Measurements from ENCODE around the gene INAFM2.

DNA sequence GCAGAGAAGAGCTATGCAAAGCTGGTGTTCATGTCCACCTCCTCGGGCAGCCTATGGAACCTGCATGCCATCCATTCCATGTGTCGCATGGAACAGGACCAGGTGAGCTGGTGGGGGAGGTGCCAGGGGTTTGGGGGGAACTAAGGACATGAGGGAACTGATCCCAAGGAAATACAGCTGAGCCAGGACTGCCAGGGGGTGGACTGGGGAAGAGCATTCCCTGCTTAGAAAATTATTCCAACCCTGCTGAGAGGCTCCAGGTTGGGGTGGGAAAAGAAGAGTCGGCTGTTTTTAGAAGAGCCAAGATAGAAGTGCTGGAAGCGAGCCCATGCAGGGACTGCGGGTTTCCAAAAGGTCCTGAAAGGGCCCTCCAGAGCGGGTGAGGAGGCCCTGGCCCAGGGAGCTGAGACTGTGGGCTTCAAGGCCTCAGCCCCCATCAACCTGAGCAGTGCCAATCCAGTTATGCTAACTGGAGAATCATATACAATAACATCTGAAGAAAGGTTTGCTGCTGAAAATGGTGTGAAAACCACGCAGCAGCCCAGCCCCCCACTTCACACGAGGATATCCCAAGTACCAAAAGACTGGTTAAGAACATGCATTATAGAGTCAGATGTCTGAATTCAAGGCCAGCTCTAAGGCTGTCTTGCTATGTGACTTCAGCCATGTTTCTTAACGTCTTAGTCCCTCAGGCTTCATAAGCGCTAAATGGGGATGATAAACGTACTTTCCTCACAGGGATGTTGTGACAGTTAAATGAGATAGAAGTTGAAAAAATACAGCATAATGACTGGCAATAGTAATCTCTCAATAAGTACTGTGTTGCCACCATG, 42.3 kb downstream of the INAFM2 start:
- TF ChIP-seq POLR2AphosphoS5 (IDR thresholded peaks at IDR 0.05; ENCODE audit: low read depth, low read length) (no peak), SIN3A (IDR thresholded peaks at IDR 0.05; ENCODE audit: borderline replicate concordance, insufficient read depth, low read length) (no peak), TAF1 (IDR thresholded peaks at IDR 0.05; ENCODE audit: borderline replicate concordance, insufficient read depth, low read length) (no peak)
- TF ChIP-seq, protein P1, sequence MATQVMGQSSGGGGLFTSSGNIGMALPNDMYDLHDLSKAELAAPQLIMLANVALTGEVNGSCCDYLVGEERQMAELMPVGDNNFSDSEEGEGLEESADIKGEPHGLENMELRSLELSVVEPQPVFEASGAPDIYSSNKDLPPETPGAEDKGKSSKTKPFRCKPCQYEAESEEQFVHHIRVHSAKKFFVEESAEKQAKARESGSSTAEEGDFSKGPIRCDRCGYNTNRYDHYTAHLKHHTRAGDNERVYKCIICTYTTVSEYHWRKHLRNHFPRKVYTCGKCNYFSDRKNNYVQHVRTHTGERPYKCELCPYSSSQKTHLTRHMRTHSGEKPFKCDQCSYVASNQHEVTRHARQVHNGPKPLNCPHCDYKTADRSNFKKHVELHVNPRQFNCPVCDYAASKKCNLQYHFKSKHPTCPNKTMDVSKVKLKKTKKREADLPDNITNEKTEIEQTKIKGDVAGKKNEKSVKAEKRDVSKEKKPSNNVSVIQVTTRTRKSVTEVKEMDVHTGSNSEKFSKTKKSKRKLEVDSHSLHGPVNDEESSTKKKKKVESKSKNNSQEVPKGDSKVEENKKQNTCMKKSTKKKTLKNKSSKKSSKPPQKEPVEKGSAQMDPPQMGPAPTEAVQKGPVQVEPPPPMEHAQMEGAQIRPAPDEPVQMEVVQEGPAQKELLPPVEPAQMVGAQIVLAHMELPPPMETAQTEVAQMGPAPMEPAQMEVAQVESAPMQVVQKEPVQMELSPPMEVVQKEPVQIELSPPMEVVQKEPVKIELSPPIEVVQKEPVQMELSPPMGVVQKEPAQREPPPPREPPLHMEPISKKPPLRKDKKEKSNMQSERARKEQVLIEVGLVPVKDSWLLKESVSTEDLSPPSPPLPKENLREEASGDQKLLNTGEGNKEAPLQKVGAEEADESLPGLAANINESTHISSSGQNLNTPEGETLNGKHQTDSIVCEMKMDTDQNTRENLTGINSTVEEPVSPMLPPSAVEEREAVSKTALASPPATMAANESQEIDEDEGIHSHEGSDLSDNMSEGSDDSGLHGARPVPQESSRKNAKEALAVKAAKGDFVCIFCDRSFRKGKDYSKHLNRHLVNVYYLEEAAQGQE (IDR thresholded peaks at IDR 0.05; ENCODE audit: insufficient read depth in 1 of 2, low read depth in 2 of 2, low read length in 2 of 2) = no peak
